HepG2 (cell line): Measurements from ENCODE around the gene KHNYN. TPM values are rescaled to one million over a fixed set of nuclear protein-coding genes. Genes with fewer than 3 reads are reported as not detected.
A peak's percentile ranks its signal among the peaks of the same experiment; 100 is the strongest.

Experiments used
- ADNP ChIP-seq: sonication (generic); formaldehyde crosslinking; IDR thresholded peaks from 2 replicates; pipeline ENCODE4 v1.4.0; 2020; ENCODE audit warnings: missing genetic modification reagents
- CBX1 ChIP-seq: IDR thresholded peaks from one replicate; pipeline ENCODE4 v1.6.1; 2016; ENCODE audit warnings: antibody characterized with exemption, low read depth
- ETS1 ChIP-seq: sonication (generic); formaldehyde crosslinking; IDR thresholded peaks from 2 replicates; pipeline ENCODE4 v1.4.0; 2020; ENCODE audit warnings: missing genetic modification reagents
- FOXC1 ChIP-seq: sonication (generic); formaldehyde crosslinking; IDR thresholded peaks from 2 replicates; pipeline ENCODE4 v1.8.0; 2022; ENCODE audit warnings: mild to moderate bottlenecking, missing genetic modification reagents, borderline replicate concordance
- HNRNPK ChIP-seq: fragments of 200-400 bp; formaldehyde crosslinking; IDR thresholded peaks from 2 replicates; pipeline ENCODE4 v1.6.1; 2018; ENCODE audit warnings: low read length, low read depth, moderate library complexity, mild to moderate bottlenecking; ENCODE audit not compliant: poor library complexity, severe bottlenecking
- HNRNPUL1 ChIP-seq: fragments of 200-400 bp; formaldehyde crosslinking; IDR thresholded peaks from 2 replicates; pipeline ENCODE4 v1.6.1; 2017; ENCODE audit warnings: low read depth, mild to moderate bottlenecking, low read length, moderate library complexity
- MEIS1 ChIP-seq: sonication (generic); formaldehyde crosslinking; IDR thresholded peaks from 2 replicates; pipeline ENCODE4 v1.9.0; 2021; ENCODE audit warnings: mild to moderate bottlenecking, missing genetic modification reagents, moderate library complexity, borderline replicate concordance
- MXD3 ChIP-seq: IDR thresholded peaks from 2 replicates; pipeline ENCODE4 v1.6.1; 2016; ENCODE audit warnings: mild to moderate bottlenecking, missing biosample characterization, missing genetic modification reagents
- NR1H2 ChIP-seq: sonication (generic); formaldehyde crosslinking; IDR thresholded peaks from 2 replicates; pipeline ENCODE4 v1.8.1; 2022; ENCODE audit warnings: low read depth, missing genetic modification reagents, borderline replicate concordance
- POGK ChIP-seq: sonication (generic); formaldehyde crosslinking; conservative IDR thresholded peaks from 2 replicates; pipeline ENCODE4 v1.8.0; 2022; ENCODE audit warnings: mild to moderate bottlenecking, moderate library complexity, missing genetic modification reagents
- RBAK ChIP-seq: sonication (generic); formaldehyde crosslinking; IDR thresholded peaks from 2 replicates; pipeline ENCODE4 v1.5.1; 2020; ENCODE audit warnings: mild to moderate bottlenecking, missing genetic modification reagents
- SOX6 ChIP-seq, 2 experiments: fragments of 450-650 bp in 1 of 2; sonication (generic) in 1 of 2; formaldehyde crosslinking in 1 of 2; IDR thresholded peaks; 2 replicates each; pipeline versions ENCODE4 v1.4.0 to v1.6.1; 2017 to 2020; ENCODE audit warnings: antibody characterized with exemption in 1 of 2, mild to moderate bottlenecking in 1 of 2, missing genetic modification reagents in 1 of 2
- TSC22D2 ChIP-seq: sonication (generic); formaldehyde crosslinking; IDR thresholded peaks from 2 replicates; pipeline ENCODE4 v1.5.1; 2020; ENCODE audit warnings: missing genetic modification reagents, mild to moderate bottlenecking, borderline replicate concordance
- ZIK1 ChIP-seq: sonication (generic); formaldehyde crosslinking; IDR thresholded peaks from 2 replicates; pipeline ENCODE4 v1.5.0; 2020; ENCODE audit warnings: mild to moderate bottlenecking, low read depth, missing genetic modification reagents, borderline replicate concordance
- ZKSCAN8 ChIP-seq: IDR thresholded peaks from 2 replicates; pipeline ENCODE4 v1.6.1; 2016; ENCODE audit warnings: borderline replicate concordance, missing genetic modification reagents, missing compliant biosample characterization
- ZNF10 ChIP-seq: sonication (generic); formaldehyde crosslinking; IDR thresholded peaks from 2 replicates; pipeline ENCODE4 v1.4.0; 2020; ENCODE audit warnings: mild to moderate bottlenecking, low read depth, missing genetic modification reagents, borderline replicate concordance
- ZNF276 ChIP-seq: sonication (generic); formaldehyde crosslinking; IDR thresholded peaks from 2 replicates; pipeline ENCODE4 v1.4.0; 2020; ENCODE audit warnings: mild to moderate bottlenecking, low read depth, missing genetic modification reagents
- ZNF317 ChIP-seq: sonication (generic); formaldehyde crosslinking; IDR thresholded peaks from 2 replicates; pipeline ENCODE4 v1.5.0; 2020; ENCODE audit warnings: mild to moderate bottlenecking, missing genetic modification reagents
- ZNF556 ChIP-seq: sonication (generic); formaldehyde crosslinking; IDR thresholded peaks from 2 replicates; pipeline ENCODE4 v1.4.0; 2020; ENCODE audit warnings: mild to moderate bottlenecking, missing genetic modification reagents, borderline replicate concordance
- ZNF580 ChIP-seq: IDR thresholded peaks from 2 replicates; pipeline ENCODE4 v1.6.1; 2016; ENCODE audit warnings: low read depth, borderline replicate concordance
- ZNF615 ChIP-seq: sonication (generic); formaldehyde crosslinking; IDR thresholded peaks from 2 replicates; pipeline ENCODE4 v1.5.0; 2020; ENCODE audit warnings: mild to moderate bottlenecking, missing genetic modification reagents, borderline replicate concordance
- ZNF678 ChIP-seq: sonication (generic); formaldehyde crosslinking; IDR thresholded peaks from 2 replicates; pipeline ENCODE4 v1.4.0; 2020; ENCODE audit warnings: mild to moderate bottlenecking, missing genetic modification reagents
- ZNF788 ChIP-seq: sonication (generic); formaldehyde crosslinking; IDR thresholded peaks from 2 replicates; pipeline ENCODE4 v1.5.0; 2020; ENCODE audit warnings: mild to moderate bottlenecking, missing genetic modification reagents, borderline replicate concordance
- polyA plus RNA-seq, 8 experiments: library from polyadenylated mRNA; depleted of rRNA in 3 of 8; stranded (reverse) in 7 of 8; unstranded in 1 of 8; fragments of >200 nt; fragmentation: Illumina TruSeq in 4 of 8; extraction: Trizol in 4 of 8; gene quantifications; 2 replicates each; pipeline versions ENCODE4 v1.2.1 to v1.2.3, GENCODE V29; 2011 to 2016; ENCODE audit warnings: low read depth in 4 of 8, missing spikeins in 1 of 8, mixed read lengths in 1 of 8; ENCODE audit not compliant: insufficient read depth in 1 of 8
- total RNA-seq, 5 experiments: library from RNA; depleted of rRNA; stranded (reverse); fragments of >200 nt; fragmentation: Illumina TruSeq; extraction: Trizol; gene quantifications; 2 replicates each; pipeline ENCODE4 v1.2.3, GENCODE V29; 2016; ENCODE audit warnings: low read depth in 1 of 5
- TF ChIP-seq, protein P1 (sequence below): sonication (generic); formaldehyde crosslinking; IDR thresholded peaks from 2 replicates; pipeline ENCODE4 v1.8.0; 2022; ENCODE audit warnings: mild to moderate bottlenecking, missing genetic modification reagents, borderline replicate concordance

The KHNYN gene
- total and polyA plus RNA-seq, 2 of the 13 experiments (the other 11 are each of a cell fraction or from before 2014, with no cell fraction given): 52.8 to 75.7 TPM

DNA sequence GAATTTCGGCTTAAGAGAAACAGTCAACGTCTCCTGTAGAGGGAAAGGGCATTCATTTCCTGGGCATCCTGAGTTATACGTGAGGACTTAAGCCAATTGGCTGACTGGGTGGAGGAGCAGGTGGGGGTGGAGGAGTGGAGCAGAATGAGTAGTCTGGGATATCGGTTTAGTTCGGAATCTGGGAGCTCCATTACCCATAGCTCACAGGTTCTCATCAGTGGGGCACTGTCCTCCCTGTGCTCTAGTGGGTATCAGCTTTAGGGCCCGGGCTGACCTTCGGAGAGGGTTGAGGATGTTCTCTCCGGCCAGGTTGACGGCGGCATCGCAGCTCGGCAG lies 12.1 kb downstream of the KHNYN start (continued):
- TF ChIP-seq POGK (CRISPR knock-in tag) (no peak), ZNF556 (CRISPR knock-in tag) (no peak), MEIS1 (CRISPR knock-in tag) (no peak), CBX1 (no peak), RBAK (CRISPR knock-in tag) (no peak; the same call in 1 of the 2 replicates), TSC22D2 (CRISPR knock-in tag) (no peak), FOXC1 (CRISPR knock-in tag) (peak; percentile 23; the same call in 1 of the 2 replicates), ZNF10 (no peak), ZNF276 (no peak), ZNF615 (CRISPR knock-in tag) (no peak), SOX6 (IDR thresholded peaks at IDR 0.05) (no peak), SOX6 (CRISPR knock-in tag; IDR thresholded peaks at IDR 0.05) (no peak), ZNF788 (CRISPR knock-in tag) (no peak), ZKSCAN8 (CRISPR knock-in tag) (no peak), HNRNPK (no peak), MXD3 (CRISPR knock-in tag) (no peak), NR1H2 (0 out of 2 replicates have a peak, but pooled peaks have one; percentile 14), ZNF580 (CRISPR knock-in tag) (no peak), ETS1 (no peak), ZIK1 (no peak), ADNP (CRISPR knock-in tag) (no peak), ZNF678 (CRISPR knock-in tag) (no peak), HNRNPUL1 (no peak), ZNF317 (no peak)
- TF ChIP-seq, protein P1, sequence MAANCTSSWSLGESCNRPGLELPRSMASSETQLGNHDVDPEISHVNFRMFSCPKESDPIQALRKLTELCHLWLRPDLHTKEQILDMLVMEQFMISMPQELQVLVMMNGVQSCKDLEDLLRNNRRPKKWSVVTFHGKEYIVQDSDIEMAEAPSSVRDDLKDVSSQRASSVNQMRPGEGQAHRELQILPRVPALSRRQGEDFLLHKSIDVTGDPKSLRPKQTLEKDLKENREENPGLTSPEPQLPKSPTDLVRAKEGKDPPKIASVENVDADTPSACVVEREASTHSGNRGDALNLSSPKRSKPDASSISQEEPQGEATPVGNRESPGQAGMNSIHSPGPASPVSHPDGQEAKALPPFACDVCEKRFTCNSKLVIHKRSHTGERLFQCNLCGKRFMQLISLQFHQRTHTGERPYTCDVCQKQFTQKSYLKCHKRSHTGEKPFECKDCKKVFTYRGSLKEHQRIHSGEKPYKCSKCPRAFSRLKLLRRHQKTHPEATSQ (CRISPR knock-in tag): no peak
